Measurements from ENCODE around the gene CNIH3.

DNA sequence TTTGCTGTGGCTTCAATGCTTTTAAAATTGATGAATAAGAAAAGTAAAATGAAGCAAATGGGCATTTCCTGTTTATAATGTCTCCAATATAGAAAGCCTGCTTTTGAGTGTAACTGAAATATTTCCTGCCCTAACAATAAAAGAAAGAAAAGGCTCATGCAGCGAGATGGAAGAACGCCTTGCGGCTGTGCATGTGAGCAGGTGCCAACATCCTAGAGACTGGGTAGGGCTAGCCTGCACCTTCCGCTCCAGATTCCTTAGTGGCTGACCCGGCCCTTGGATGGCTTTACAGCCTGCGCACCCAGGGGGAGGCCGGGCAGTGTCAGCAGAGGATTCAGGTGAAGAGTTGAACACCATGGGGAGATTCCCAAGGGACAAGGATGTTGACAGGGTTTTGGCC, 21.8 kb downstream of the CNIH3 start:
- TF ChIP-seq EZH2 (IDR thresholded peaks at IDR 0.05; ENCODE audit: low read length), result no peak
- TF ChIP-seq, protein P1, sequence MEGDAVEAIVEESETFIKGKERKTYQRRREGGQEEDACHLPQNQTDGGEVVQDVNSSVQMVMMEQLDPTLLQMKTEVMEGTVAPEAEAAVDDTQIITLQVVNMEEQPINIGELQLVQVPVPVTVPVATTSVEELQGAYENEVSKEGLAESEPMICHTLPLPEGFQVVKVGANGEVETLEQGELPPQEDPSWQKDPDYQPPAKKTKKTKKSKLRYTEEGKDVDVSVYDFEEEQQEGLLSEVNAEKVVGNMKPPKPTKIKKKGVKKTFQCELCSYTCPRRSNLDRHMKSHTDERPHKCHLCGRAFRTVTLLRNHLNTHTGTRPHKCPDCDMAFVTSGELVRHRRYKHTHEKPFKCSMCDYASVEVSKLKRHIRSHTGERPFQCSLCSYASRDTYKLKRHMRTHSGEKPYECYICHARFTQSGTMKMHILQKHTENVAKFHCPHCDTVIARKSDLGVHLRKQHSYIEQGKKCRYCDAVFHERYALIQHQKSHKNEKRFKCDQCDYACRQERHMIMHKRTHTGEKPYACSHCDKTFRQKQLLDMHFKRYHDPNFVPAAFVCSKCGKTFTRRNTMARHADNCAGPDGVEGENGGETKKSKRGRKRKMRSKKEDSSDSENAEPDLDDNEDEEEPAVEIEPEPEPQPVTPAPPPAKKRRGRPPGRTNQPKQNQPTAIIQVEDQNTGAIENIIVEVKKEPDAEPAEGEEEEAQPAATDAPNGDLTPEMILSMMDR (optimal IDR thresholded peaks at IDR 0.05 in 1 of 3, IDR thresholded peaks at IDR 0.05 in 1 of 3, conservative IDR thresholded peaks at IDR 0.05 in 1 of 3; ENCODE audit: extremely low read depth in 1 of 3, insufficient read depth in 2 of 3, low read length in 3 of 3), result no peak

All from keratinocyte (primary cell).